ENCODE data around the gene MTA2. TPM values are rescaled to one million over a fixed set of nuclear protein-coding genes. Genes with fewer than 3 reads are reported as not detected.

Gene MTA2
- total RNA-seq, 4 donors from 2014 or later, result 50.9 to 87.4 (median 61.6) TPM

DNA sequence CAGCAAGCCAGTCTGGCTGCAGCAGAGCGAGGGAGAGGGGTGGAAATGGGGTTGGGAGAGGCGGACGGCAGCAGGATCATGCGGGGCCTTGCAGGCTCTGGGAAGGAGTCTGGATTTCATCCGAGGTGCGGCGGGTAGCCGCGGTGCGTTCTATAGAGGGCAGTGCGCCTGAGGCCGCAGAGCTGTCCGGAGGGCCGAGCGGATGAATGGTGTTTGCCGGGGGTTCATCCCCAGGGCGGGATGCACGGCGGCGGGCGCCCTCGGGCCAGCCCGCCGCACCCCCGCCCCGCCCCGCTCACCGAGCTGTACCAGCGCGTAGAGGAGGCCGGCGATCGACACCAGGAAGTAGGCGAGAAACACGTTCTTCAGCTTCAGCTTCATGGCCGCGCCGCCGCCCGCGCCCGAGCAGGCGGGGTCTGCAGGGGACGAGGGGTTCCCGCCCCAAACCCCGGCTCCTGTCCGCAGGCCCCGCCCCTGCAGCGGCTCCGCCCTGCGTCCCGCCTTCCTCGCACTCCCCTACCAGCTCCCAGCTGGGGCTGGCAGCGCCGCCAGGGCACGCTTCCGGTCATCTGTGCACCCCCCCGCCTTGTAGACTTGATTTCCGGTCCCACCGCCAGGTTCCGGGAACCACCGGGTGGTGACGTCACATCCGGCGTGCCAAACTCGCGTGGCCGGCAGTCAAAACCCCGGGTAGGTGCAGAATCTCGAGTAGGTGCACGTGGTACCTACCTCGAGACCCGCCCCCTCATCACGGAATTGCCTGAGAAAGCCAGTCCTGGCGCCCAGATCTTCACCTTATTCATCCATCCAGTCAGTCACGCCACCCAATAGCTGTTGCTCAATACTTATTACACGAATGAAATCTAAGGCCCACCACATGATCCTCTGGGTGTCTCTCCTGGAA lies 20.2 kb upstream of the MTA2 start, which contains the start of gene B3GAT3:
Gene B3GAT3, minus strand, starts transcription at position 420 of the 904 bp plus-strand sequence. Its CDS starts 39 bp downstream, at position 381.
- TF ChIP-seq, protein P1, sequence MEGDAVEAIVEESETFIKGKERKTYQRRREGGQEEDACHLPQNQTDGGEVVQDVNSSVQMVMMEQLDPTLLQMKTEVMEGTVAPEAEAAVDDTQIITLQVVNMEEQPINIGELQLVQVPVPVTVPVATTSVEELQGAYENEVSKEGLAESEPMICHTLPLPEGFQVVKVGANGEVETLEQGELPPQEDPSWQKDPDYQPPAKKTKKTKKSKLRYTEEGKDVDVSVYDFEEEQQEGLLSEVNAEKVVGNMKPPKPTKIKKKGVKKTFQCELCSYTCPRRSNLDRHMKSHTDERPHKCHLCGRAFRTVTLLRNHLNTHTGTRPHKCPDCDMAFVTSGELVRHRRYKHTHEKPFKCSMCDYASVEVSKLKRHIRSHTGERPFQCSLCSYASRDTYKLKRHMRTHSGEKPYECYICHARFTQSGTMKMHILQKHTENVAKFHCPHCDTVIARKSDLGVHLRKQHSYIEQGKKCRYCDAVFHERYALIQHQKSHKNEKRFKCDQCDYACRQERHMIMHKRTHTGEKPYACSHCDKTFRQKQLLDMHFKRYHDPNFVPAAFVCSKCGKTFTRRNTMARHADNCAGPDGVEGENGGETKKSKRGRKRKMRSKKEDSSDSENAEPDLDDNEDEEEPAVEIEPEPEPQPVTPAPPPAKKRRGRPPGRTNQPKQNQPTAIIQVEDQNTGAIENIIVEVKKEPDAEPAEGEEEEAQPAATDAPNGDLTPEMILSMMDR (IDR thresholded peaks at IDR 0.05; ENCODE audit: low read depth), result no peak

DNA sequence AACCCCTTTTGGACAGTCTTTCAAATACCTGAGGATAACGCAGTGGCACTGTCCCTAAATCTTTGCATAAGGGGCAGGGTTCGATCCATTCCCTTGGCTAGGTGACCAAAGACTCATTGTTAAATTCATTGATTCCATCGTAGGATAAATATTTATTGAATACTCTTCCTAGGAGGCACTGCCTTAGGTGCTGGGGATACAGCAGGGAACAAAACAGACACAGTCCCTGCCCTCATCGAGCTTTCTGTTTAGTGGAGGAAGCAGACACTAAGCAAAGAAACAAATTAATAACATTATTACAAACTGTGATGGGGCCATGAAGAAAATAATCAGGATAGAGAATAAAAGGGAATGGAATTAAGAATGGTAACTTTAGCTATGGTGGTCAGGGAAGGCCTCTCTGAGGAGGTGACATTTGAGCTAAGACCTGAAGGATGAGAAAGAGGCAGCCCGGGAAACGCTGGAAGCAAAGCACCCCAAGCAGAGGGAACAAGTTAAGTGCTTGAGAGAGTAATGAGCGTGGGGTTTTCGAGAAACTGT lies 19.4 kb upstream of the MTA2 start:
- TF ChIP-seq, protein P1 (IDR thresholded peaks at IDR 0.05; ENCODE audit: low read depth), result no peak

DNA sequence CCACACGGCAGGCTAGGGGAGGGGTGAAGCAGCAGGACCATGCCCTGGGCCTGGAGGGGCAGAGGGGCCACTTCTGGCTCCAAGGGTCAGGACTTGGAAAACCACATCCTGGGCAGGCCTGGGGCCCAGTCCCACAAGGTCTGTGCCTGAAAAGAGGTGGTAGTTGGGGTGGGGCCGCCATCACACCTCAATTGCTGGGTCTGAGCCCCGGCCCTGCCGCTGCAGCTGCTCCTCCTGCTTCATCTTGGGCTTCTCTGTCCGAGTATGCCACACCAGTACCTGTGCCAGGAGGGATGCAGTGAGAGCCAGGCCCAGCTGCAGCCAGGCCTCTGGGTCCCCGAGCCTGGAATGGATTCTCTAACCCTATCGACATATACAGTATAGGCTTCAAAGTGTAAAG lies 13.9 kb upstream of the MTA2 start:
- TF ChIP-seq, protein P1 (IDR thresholded peaks at IDR 0.05; ENCODE audit: low read depth), result no peak

DNA sequence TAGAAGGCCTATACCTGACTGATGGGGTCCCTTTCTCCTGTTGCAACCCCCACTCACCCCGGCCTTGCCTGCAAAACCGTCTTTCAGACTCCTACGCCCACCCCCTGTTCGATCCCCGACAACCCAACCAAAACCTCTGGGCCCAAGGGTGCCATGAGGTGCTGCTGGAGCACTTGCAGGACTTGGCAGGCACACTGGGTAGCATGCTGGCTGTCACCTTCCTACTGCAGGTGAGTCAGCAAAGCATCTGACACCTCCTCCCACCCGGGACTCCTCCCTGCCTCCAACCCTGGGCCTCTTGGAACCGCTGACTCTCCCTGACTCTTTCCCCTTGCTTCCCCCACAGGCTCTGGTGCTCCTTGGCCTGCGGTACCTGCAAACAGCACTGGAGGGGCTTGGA lies 12.6 kb upstream of the MTA2 start:
- TF ChIP-seq, protein P1 (IDR thresholded peaks at IDR 0.05; ENCODE audit: low read depth), result no peak

DNA sequence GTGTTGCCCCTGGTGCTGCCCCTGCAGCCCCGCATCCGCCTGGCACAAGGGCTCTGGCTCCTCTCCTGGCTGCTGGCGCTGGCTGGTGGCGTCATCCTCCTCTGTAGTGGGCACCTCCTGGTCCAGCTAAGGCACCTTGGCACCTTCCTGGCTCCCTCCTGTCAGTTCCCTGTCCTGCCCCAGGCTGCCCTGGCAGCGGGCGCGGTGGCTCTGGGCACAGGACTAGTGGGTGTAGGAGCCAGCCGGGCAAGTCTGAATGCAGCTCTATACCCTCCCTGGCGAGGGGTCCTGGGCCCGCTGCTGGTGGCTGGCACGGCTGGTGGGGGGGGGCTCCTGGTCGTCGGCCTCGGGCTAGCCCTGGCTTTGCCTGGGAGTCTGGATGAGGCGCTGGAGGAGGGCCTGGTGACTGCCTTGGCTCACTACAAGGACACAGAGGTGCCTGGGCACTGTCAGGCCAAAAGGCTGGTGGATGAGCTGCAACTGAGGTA lies 11.7 kb upstream of the MTA2 start:
- TF ChIP-seq, protein P1 (IDR thresholded peaks at IDR 0.05; ENCODE audit: low read depth), result no peak

DNA sequence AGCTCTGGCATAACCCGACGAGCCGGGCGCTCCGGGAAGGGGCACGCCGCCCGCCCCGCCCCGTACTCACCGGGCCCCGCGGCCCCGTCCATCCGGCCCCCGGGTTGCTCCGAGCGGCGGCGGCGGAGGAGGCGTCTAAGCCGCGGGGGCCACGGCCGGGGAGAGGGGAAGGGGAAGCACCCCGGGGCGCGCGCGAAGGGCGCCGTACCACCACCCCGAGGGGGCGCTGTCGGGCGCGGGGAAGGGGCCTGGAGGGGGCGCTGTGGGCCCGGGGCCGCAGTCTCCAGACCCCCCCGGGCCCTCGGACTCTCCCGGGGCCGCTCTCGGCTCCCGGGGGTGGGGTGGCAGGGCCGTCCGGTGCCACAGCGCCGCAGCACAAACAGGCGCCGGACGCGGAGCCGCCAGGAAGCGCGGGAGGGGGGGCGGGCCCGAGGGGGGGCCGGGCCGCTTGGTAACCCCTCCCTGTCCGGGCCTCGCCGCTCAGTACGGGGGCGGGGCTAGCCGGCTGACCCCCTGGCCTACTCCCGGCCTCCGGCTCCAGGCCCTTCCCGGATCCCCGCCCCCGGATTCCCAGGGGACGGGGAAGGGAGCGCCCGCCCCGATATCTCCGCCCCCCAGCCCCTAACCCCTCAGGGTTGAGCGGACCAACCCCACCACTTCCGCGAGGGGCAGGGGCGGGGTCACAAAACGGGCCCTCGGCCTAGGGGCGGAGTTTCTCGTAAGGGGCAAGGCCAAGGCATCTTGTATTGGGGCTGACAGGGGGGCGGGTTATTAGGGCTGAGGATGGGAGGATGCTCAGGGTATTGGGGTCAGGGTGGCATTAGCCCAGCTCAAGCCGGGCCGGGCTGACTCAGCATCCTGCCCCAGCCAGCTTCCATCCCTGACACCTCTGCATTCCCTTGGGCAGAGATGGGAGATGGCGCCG lies 11.0 kb upstream of the MTA2 start, which contains the start of the genes EML3 and ROM1:
Gene EML3, minus strand, starts transcription at position 410 of the 925 bp plus-strand sequence. Its CDS starts 318 bp downstream, at position 92.
Gene ROM1, plus strand, starts transcription at position 892 of the 925 bp plus-strand sequence. Its CDS starts 25 bp downstream, at position 917.
- TF ChIP-seq, protein P1 (IDR thresholded peaks at IDR 0.05; ENCODE audit: low read depth), result no peak

Measured in subcutaneous adipose tissue (tissue), 4 donors.